Uterus (tissue), 4 donors: ENCODE measurements around the gene ZNF407. TPM values are rescaled to one million over a fixed set of nuclear protein-coding genes. Genes with fewer than 3 reads are reported as not detected.

ENCODE experiments used
- DNase-seq, 2 donors: peaks; one replicate each; pipeline ENCODE4 v3.0.0-alpha.2; 2019 to 2020
- H3K27ac ChIP-seq, 2 donors: fragments of 200-600 bp; sonication (generic); 1 replicate in 1 of 2; 2 replicates in 1 of 2; pipeline ENCODE4 v1.5.1; 2016 to 2018
- H3K27me3 ChIP-seq, 2 donors: fragments of 200-600 bp; sonication (generic); one replicate each; pipeline ENCODE4 v1.5.1; 2018 to 2019; ENCODE audit warnings: control low read depth in 1 of 2
- H3K36me3 ChIP-seq, 2 donors: fragments of 200-600 bp; sonication (generic); one replicate each; pipeline ENCODE4 v1.5.1; 2019; ENCODE audit warnings: control low read depth in 1 of 2
- H3K4me1 ChIP-seq, 2 donors: fragments of 200-600 bp; sonication (generic); one replicate each; pipeline ENCODE4 v1.5.1; 2018 to 2019; ENCODE audit warnings: control low read depth in 1 of 2
- H3K4me3 ChIP-seq, 2 donors: fragments of 200-600 bp; sonication (generic); 1 replicate in 1 of 2; 2 replicates in 1 of 2; pipeline ENCODE4 v1.5.1; 2018 to 2019; ENCODE audit warnings: mild to moderate bottlenecking in 1 of 2
- H3K9me3 ChIP-seq, 2 donors: fragments of 200-600 bp; sonication (generic); one replicate each; pipeline ENCODE4 v1.5.1; 2019; ENCODE audit warnings: control low read depth in 1 of 2
- POLR2A ChIP-seq, 2 donors: fragments of 450-650 bp; IDR thresholded peaks; one replicate each; pipeline ENCODE4 v1.6.1; 2016; ENCODE audit warnings: antibody characterized with exemption in 2 of 2, mild to moderate bottlenecking in 1 of 2, moderate library complexity in 1 of 2
- intact Hi-C: fragments of 100-400 bp; cut with DNase I; formaldehyde crosslinking; loops from one replicate; pipeline ENCODE4 v1.15.1; 2023; ENCODE audit warnings: low total_unique reads
- total RNA-seq, 4 donors: library from RNA; depleted of rRNA in 3 of 4; stranded (reverse); fragments of >200 nt in 3 of 4; gene quantifications; one replicate each; pipeline versions ENCODE4 v1.1.0 to v1.2.4, GENCODE V29; 2014 to 2023
- TF ChIP-seq, protein P1 (sequence below), 4 experiments: fragments of 200-600 bp in 2 of 4; fragments of 450-650 bp in 2 of 4; sonication (generic) in 2 of 4; IDR thresholded peaks; one replicate each; pipeline ENCODE4 v1.5.1; 2016 to 2019; ENCODE audit warnings: antibody characterized with exemption in 4 of 4, mild to moderate bottlenecking in 2 of 4, moderate library complexity in 1 of 4
- donor health status: DM: yes; HTN: yes; CAD: no.

ZNF407 gene
- total RNA-seq, 4 donors from 2014 or later: 10.6 to 38.9 (median 23.7) TPM

DNA sequence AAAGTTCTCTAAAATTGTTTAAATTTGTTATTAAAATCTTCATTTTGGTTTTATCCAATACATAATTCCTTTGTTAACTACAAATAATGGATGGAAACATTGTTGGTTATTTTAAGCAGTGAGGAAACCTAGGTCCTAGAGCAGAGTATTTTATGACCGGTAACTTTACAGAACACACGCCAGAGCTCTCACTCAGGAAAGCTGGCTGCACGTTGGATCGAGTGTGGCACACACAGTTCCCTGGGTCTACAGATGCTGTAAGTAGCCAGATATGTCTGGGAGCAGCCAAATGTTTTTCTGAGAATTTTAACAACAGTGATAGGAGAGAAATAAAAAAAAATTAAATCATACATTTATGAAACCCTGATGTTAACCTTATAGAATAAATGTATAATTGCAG lies 264.4 kb downstream of the ZNF407 start:
- H3K4me1 ChIP-seq: no peaks in the 10 kb centered on the region
- H3K27me3 ChIP-seq: no peaks in the 10 kb centered on the region
- H3K36me3 ChIP-seq: no peaks in the 10 kb centered on the region
- intact Hi-C loops: no loop called here
- H3K27ac ChIP-seq: no peak overlapping the region
- TF ChIP-seq, protein P1, sequence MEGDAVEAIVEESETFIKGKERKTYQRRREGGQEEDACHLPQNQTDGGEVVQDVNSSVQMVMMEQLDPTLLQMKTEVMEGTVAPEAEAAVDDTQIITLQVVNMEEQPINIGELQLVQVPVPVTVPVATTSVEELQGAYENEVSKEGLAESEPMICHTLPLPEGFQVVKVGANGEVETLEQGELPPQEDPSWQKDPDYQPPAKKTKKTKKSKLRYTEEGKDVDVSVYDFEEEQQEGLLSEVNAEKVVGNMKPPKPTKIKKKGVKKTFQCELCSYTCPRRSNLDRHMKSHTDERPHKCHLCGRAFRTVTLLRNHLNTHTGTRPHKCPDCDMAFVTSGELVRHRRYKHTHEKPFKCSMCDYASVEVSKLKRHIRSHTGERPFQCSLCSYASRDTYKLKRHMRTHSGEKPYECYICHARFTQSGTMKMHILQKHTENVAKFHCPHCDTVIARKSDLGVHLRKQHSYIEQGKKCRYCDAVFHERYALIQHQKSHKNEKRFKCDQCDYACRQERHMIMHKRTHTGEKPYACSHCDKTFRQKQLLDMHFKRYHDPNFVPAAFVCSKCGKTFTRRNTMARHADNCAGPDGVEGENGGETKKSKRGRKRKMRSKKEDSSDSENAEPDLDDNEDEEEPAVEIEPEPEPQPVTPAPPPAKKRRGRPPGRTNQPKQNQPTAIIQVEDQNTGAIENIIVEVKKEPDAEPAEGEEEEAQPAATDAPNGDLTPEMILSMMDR (IDR thresholded peaks at IDR 0.05): no peak
- TF ChIP-seq POLR2A (IDR thresholded peaks at IDR 0.05): no peak
- no peak overlapping the region for H3K4me3 ChIP-seq
- H3K9me3 ChIP-seq: no peaks in the 10 kb centered on the region
- DNase-seq: no peak

DNA sequence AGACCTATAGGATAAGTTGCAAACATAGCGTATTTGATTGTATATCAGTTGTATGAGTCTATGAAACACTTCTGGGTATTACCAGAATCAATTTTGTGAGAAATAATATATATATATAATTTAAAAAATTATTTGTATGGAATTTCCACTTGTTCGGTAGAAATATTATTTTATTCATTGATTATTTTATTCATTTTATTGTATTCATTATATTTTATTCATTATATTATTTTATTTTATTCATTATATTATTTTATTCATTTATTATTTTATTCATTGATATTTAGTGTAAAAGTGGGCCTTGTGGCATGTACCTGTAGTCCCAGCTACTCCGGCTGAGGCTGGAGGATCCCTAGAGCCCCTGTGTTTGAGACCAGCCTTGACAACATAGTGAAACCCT lies 268.9 kb downstream of the ZNF407 start:
- DNase-seq: no peak
- TF ChIP-seq, protein P1 (IDR thresholded peaks at IDR 0.05): no peak
- TF ChIP-seq POLR2A (IDR thresholded peaks at IDR 0.05): no peak
- Histone ChIP-seq H3K9me3 (no peaks in the 10 kb centered on the region), H3K27me3 (no peaks in the 10 kb centered on the region), H3K27ac (no peak overlapping the region), H3K36me3 (no peaks in the 10 kb centered on the region), H3K4me3 (no peak overlapping the region), H3K4me1 (no peaks in the 10 kb centered on the region)
- intact Hi-C loops: no loop called here

DNA sequence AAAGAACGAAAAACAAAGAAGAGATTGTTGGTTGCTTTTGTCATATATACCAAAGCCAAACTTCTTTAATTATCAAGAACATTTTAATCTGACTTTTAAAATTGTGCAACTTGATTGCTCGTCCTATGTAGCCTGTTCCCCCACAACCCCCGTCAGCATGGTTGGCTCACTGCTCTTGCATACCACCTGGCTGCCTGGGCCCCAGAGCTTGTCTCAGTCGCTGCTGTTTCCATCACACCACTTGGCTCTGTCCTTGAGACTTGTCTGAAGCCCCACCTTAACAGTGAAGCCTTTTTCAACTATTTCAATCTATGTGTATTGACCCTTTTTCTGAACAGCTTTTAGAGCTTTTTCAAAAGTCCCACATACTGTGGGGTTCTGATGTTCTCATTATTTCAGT lies 270.8 kb downstream of the ZNF407 start:
- no peak overlapping the region for H3K4me3 ChIP-seq
- H3K27ac ChIP-seq: no peak overlapping the region
- no peaks in the 10 kb centered on the region for H3K36me3 ChIP-seq
- H3K9me3 ChIP-seq: no peaks in the 10 kb centered on the region
- no peaks in the 10 kb centered on the region for H3K27me3 ChIP-seq
- no peak for TF ChIP-seq POLR2A (IDR thresholded peaks at IDR 0.05)
- TF ChIP-seq, protein P1 (IDR thresholded peaks at IDR 0.05): no peak
- intact Hi-C loops: no loop called here
- DNase-seq: no peak
- H3K4me1 ChIP-seq: no peaks in the 10 kb centered on the region

DNA sequence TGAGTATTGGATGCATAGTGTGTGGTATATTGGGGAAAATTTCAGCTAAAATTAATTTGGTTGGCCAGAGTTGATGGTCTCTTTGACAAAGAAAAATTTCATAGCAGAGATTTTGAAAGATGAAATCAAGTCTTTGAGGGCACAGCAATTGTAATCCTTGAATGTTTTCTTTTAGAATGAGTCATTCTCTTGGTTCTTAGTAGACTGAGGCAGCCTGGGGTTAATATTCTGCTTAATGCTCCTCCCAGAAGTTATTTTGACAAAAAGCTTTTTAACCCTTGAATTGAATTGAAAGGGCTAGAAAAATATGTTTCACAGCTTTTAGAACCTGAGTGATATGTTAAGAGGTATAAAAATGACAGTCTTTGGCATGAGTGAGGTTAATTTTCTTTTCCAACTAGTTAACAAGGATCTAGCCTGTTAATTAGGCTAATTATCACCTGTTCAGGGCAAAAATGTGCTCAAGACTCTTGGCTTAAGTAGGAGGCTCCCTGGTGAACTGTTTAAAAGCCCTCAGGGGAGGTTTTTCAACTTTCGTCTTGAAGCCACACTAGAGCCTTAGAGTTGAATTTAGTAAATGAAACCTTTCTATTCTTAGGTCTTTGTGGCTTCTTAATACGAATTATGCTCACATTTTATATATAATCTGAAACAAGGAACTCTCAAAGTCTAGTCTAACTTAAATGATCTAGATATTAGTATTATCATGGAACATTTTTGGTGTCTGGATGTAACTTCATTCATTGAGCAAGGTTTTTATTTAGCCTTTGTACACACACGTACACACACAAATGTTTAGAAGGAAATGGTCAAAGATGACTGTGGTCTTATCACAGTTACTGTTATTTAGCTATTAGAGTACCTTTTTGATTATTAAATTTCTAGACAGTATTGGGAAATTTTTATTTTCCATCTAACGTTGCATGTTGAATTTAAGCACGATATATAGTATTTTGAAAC lies 272.5 kb downstream of the ZNF407 start:
- H3K27me3 ChIP-seq: no peaks in the 10 kb centered on the region
- no peaks in the 10 kb centered on the region for H3K36me3 ChIP-seq
- no peak for DNase-seq
- no peak overlapping the region for H3K27ac ChIP-seq
- no peaks in the 10 kb centered on the region for H3K4me1 ChIP-seq
- H3K4me3 ChIP-seq: no peak overlapping the region
- TF ChIP-seq, protein P1 (IDR thresholded peaks at IDR 0.05): no peak
- no peak for TF ChIP-seq POLR2A (IDR thresholded peaks at IDR 0.05)
- no peaks in the 10 kb centered on the region for H3K9me3 ChIP-seq
- intact Hi-C loops: no loop called here

DNA sequence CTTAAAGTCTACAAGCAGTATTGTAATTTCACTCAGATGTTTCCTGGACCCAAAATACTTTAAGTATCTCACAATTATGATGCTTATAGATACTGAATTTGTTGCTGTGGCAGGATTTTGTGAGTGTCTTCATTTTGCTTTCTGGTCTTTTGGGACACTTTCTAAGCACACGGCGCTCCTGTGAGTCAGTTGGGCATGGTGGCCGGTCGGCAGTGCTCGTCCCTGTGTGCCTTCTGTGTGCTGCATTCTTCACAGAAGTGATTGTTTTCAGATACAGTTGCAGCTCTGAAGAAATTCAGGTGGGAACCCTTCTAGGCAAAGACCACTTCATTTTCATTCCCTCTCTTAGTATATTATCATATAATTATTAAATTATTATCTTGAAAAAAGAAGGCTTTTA lies 273.3 kb downstream of the ZNF407 start:
- intact Hi-C loops: no loop called here
- no peak for DNase-seq
- Histone ChIP-seq H3K27ac (no peak overlapping the region), H3K27me3 (no peaks in the 10 kb centered on the region), H3K9me3 (no peaks in the 10 kb centered on the region), H3K4me3 (no peak overlapping the region), H3K36me3 (no peaks in the 10 kb centered on the region), H3K4me1 (no peaks in the 10 kb centered on the region)
- TF ChIP-seq, protein P1 (IDR thresholded peaks at IDR 0.05): no peak
- TF ChIP-seq POLR2A (IDR thresholded peaks at IDR 0.05): no peak
